Neuronal stem cell (in vitro differentiated cells): ENCODE data around the gene SLC41A1.

ENCODE experiments used
- DNase-seq: peaks from one replicate; pipeline ENCODE4 v3.0.0-alpha.2; 2013; ENCODE audit warnings: low spot score
- H2AFZ ChIP-seq: one replicate; pipeline ENCODE4 v1.6.1; 2013; ENCODE audit warnings: mild to moderate bottlenecking, low read length, inconsistent platforms
- H2AK5ac ChIP-seq: 2 replicates; pipeline ENCODE4 v1.6.1; 2013; ENCODE audit warnings: low read depth, mild to moderate bottlenecking, inconsistent platforms, low read length, moderate library complexity, mixed read lengths
- H2BK120ac ChIP-seq: 2 replicates; pipeline ENCODE4 v1.6.1; 2013; ENCODE audit warnings: low read depth, mild to moderate bottlenecking, inconsistent platforms, low read length, moderate library complexity, mixed read lengths
- H2BK12ac ChIP-seq: one replicate; pipeline ENCODE4 v1.6.1; 2013; ENCODE audit warnings: low read length, inconsistent platforms
- H2BK15ac ChIP-seq: 2 replicates; pipeline ENCODE4 v1.6.1; 2013; ENCODE audit warnings: mild to moderate bottlenecking, low read length, inconsistent platforms, mixed read lengths
- H2BK5ac ChIP-seq: one replicate; pipeline ENCODE4 v1.6.1; 2013; ENCODE audit warnings: inconsistent platforms, mild to moderate bottlenecking, low read length, moderate library complexity
- H3K14ac ChIP-seq: one replicate; pipeline ENCODE4 v1.6.1; 2013; ENCODE audit warnings: low read length, inconsistent platforms
- H3K18ac ChIP-seq: 2 replicates; pipeline ENCODE4 v1.6.1; 2013; ENCODE audit warnings: low read length, inconsistent platforms
- H3K23ac ChIP-seq: 2 replicates; pipeline ENCODE4 v1.6.1; 2013; ENCODE audit warnings: low read depth, mild to moderate bottlenecking, mixed read lengths, low read length, inconsistent platforms; ENCODE audit not compliant: poor library complexity
- H3K27ac ChIP-seq: replicated peaks from 3 replicates; pipeline ENCODE4 v1.5.1; 2013; ENCODE audit warnings: low read length, inconsistent platforms
- H3K27me3 ChIP-seq, 3 experiments: 2 replicates each; pipeline ENCODE4 v1.6.1; 2013; ENCODE audit warnings: low read length in 3 of 3, mild to moderate bottlenecking in 2 of 3, inconsistent platforms in 1 of 3, low read depth in 1 of 3, mixed read lengths in 1 of 3, moderate library complexity in 1 of 3; ENCODE audit not compliant: control insufficient read depth in 3 of 3, insufficient read depth in 3 of 3
- H3K36me3 ChIP-seq, 2 donors: replicated peaks in 1 of 2; 2 replicates each; pipeline ENCODE4 v1.6.1; 2013; ENCODE audit warnings: low read length in 2 of 2; ENCODE audit not compliant: control insufficient read depth in 2 of 2, insufficient read depth in 2 of 2
- H3K4ac ChIP-seq: 2 replicates; pipeline ENCODE4 v1.6.1; 2013; ENCODE audit warnings: inconsistent platforms, mild to moderate bottlenecking, low read length, moderate library complexity
- H3K4me1 ChIP-seq, 2 donors: 1 replicate in 1 of 2; 2 replicates in 1 of 2; pipeline ENCODE4 v1.6.1; 2013; ENCODE audit warnings: low read length in 2 of 2, low read depth in 1 of 2; ENCODE audit not compliant: control insufficient read depth in 2 of 2, insufficient read depth in 1 of 2
- H3K4me2 ChIP-seq: one replicate; pipeline ENCODE4 v1.6.1; 2013; ENCODE audit warnings: mild to moderate bottlenecking, low read length, inconsistent platforms; ENCODE audit not compliant: insufficient read depth, poor library complexity, severe bottlenecking
- H3K4me3 ChIP-seq, 2 donors: 2 replicates each; pipeline ENCODE4 v1.5.1; 2013; ENCODE audit warnings: low read length in 2 of 2, mild to moderate bottlenecking in 2 of 2, inconsistent platforms in 1 of 2, moderate library complexity in 1 of 2
- H3K79me1 ChIP-seq: one replicate; pipeline ENCODE4 v1.6.1; 2013; ENCODE audit warnings: low read depth, mild to moderate bottlenecking, inconsistent platforms, low read length, moderate library complexity
- H3K9ac ChIP-seq: one replicate; pipeline ENCODE4 v1.6.1; 2013; ENCODE audit warnings: mild to moderate bottlenecking, low read depth, low read length, inconsistent platforms; ENCODE audit not compliant: poor library complexity
- H3K9me3 ChIP-seq, 2 donors: replicated peaks in 1 of 2; 2 replicates each; pipeline versions ENCODE3 to v1.6.1; 2013; ENCODE audit warnings: low read length in 2 of 2, mild to moderate bottlenecking in 2 of 2, inconsistent platforms in 1 of 2, low read depth in 1 of 2, mixed read lengths in 1 of 2, moderate library complexity in 1 of 2; ENCODE audit not compliant: control insufficient read depth in 2 of 2, insufficient read depth in 1 of 2
- H4K8ac ChIP-seq: one replicate; pipeline ENCODE4 v1.6.1; 2013; ENCODE audit warnings: low read depth, mild to moderate bottlenecking, inconsistent platforms, low read length, moderate library complexity
- H4K91ac ChIP-seq: one replicate; pipeline ENCODE4 v1.6.1; 2013; ENCODE audit warnings: low read length, low read depth, mild to moderate bottlenecking, inconsistent platforms; ENCODE audit not compliant: poor library complexity
- WGBS, 2 donors: extraction: QIAGEN DNeasy Blood & Tissue Kit; methylation state at CpG; one replicate each; pipeline ENCODE4 v1.1.7; 2013; ENCODE audit warnings: missing lambda C conversion rate in 2 of 2, mixed read lengths in 1 of 2; ENCODE audit not compliant: insufficient read length in 2 of 2, insufficient replicate concordance in 1 of 2; ENCODE audit errors: extremely low coverage in 2 of 2; 5-methylcytosine and 5-hydroxymethylcytosine counted together

SLC41A1 gene

DNA sequence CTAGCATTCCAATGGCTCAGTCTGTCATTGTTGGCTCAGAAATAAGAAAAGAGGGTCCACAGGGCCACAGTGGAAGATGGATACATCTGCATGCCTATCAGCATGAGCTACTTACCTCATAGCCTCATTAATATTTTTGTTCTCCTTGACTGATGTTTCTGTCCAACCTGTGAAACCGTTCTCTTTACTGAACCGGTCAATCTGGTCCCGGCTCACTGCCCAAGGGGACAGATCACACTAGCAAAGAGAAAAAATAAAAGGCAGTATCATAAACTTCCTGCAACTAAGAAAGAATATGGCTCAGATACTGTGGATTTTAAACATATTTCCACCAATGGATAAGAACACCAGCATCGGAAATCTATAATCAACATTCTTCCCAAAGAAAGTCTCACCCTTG, 42.4 kb downstream of the SLC41A1 start:
- Histone ChIP-seq H3K4ac (no peak overlapping the region), H2BK120ac (no peak overlapping the region), H4K8ac (no peak overlapping the region), H3K79me1 (no peaks in the 10 kb centered on the region), H3K9me3 (no peaks in the 10 kb centered on the region), H2BK15ac (no peak overlapping the region), H2BK12ac (no peak overlapping the region), H3K36me3 (no peaks in the 10 kb centered on the region), H2BK5ac (no peak overlapping the region), H3K14ac (no peak overlapping the region), H2AFZ (no peak overlapping the region), H3K27me3 (peaks cover 6 to 52% (median 16%) of the 10 kb centered on the region in 3 experiments), H3K4me3 (no peak overlapping the region), H3K4me1 (peaks cover 0 to 5% of the 10 kb centered on the region in 2 donors), H3K9ac (no peak overlapping the region), H3K4me2 (no peak overlapping the region), H3K18ac (no peak overlapping the region), H3K27ac (no peak overlapping the region), H2AK5ac (no peak overlapping the region), H4K91ac (no peak overlapping the region), H3K23ac (no peak overlapping the region)
- WGBS, 2 donors, result no CpG with 5 or more reads among the region's 4 CpGs
- DNase-seq, result no peak

GRCh38 chr1:205769641-205770365, 43.2 kb downstream of the SLC41A1 start:
- Histone ChIP-seq H3K4me2 (no peak overlapping the region), H3K27me3 (peaks cover 4 to 48% (median 13%) of the 10 kb centered on the region in 3 experiments), H3K23ac (no peak overlapping the region), H3K9ac (no peak overlapping the region), H2BK5ac (no peak overlapping the region), H3K36me3 (no peaks in the 10 kb centered on the region), H3K9me3 (no peaks in the 10 kb centered on the region), H3K4me3 (no peak overlapping the region), H3K4ac (no peak overlapping the region), H2AK5ac (no peak overlapping the region), H3K18ac (no peak overlapping the region), H2AFZ (no peak overlapping the region), H3K27ac (no peak overlapping the region), H4K8ac (no peak overlapping the region), H3K14ac (no peak overlapping the region), H3K4me1 (peaks cover 0 to 5% of the 10 kb centered on the region in 2 donors), H2BK120ac (no peak overlapping the region), H2BK15ac (no peak overlapping the region), H3K79me1 (no peaks in the 10 kb centered on the region), H4K91ac (no peak overlapping the region), H2BK12ac (no peak overlapping the region)
- no peak for DNase-seq
- no CpG with 5 or more reads among the region's 8 CpGs for WGBS, 2 donors

DNA sequence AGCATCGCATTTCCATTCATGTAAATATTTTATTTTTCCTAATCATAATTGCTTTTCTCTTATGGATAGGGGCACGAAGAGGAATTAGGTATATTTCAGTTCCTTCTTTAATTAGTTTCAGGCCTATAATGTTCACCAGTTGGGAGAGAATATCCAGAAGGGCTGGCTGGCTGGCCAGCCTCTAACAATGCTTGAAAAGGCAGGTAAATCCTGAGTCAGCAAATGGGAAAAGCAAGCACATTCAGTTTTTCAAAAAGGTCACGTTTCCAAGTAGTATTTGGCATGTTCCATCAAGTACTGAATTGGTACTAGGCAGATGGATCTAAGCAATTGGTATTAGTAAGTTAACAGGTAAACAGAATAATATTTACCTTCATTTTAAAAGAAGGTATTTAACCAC, 45.8 kb downstream of the SLC41A1 start:
- Histone ChIP-seq H4K91ac (no peak overlapping the region), H3K23ac (no peak overlapping the region), H3K27ac (no peak overlapping the region), H2BK12ac (no peak overlapping the region), H2BK15ac (no peak overlapping the region), H3K36me3 (no peaks in the 10 kb centered on the region), H3K79me1 (no peaks in the 10 kb centered on the region), H3K14ac (no peak overlapping the region), H4K8ac (no peak overlapping the region), H3K27me3 (peaks cover 0 to 27% (median 0%) of the 10 kb centered on the region in 3 experiments), H3K18ac (no peak overlapping the region), H2AK5ac (no peak overlapping the region), H2BK120ac (no peak overlapping the region), H3K9me3 (no peaks in the 10 kb centered on the region), H3K4me2 (no peak overlapping the region), H3K4me1 (peaks cover 0 to 2% of the 10 kb centered on the region in 2 donors), H3K4me3 (no peak overlapping the region), H3K9ac (no peak overlapping the region), H2BK5ac (no peak overlapping the region), H2AFZ (no peak overlapping the region), H3K4ac (no peak overlapping the region)
- no CpG with 5 or more reads among the region's 3 CpGs for WGBS, 2 donors
- no peak for DNase-seq

GRCh38 chr1:205766570-205766969, 46.4 kb downstream of the SLC41A1 start:
- H3K14ac ChIP-seq, result no peak overlapping the region
- H3K36me3 ChIP-seq, result no peaks in the 10 kb centered on the region
- no peaks in the 10 kb centered on the region for H3K79me1 ChIP-seq
- no peak overlapping the region for H3K23ac ChIP-seq
- H2AFZ ChIP-seq, result no peak overlapping the region
- H3K27me3 ChIP-seq, result peaks cover 0 to 23% (median 0%) of the 10 kb centered on the region in 3 experiments
- no peak overlapping the region for H3K9ac ChIP-seq
- no CpG with 5 or more reads among the region's 3 CpGs for WGBS, 2 donors
- H3K18ac ChIP-seq, result no peak overlapping the region
- no peak overlapping the region for H2BK15ac ChIP-seq
- H2BK5ac ChIP-seq, result no peak overlapping the region
- no peak overlapping the region for H3K27ac ChIP-seq
- H2AK5ac ChIP-seq, result no peak overlapping the region
- no peak overlapping the region for H3K4me3 ChIP-seq
- H3K9me3 ChIP-seq, result no peaks in the 10 kb centered on the region
- no peak overlapping the region for H4K91ac ChIP-seq
- no peak overlapping the region for H3K4me2 ChIP-seq
- no peak overlapping the region for H3K4ac ChIP-seq
- H2BK120ac ChIP-seq, result no peak overlapping the region
- no peak for DNase-seq
- peaks cover 0 to 2% of the 10 kb centered on the region in 2 donors for H3K4me1 ChIP-seq
- no peak overlapping the region for H2BK12ac ChIP-seq
- H4K8ac ChIP-seq, result no peak overlapping the region
